K562 treated with DMSO at 1 percent for 12 hours (cell line): ENCODE data around the gene AQP3. TPM values are rescaled to one million over a fixed set of nuclear protein-coding genes. Genes with fewer than 3 reads are reported as not detected.

Experiments used
- total RNA-seq: library from RNA; unstranded; fragments of 300-600 nt; gene quantifications from 2 replicates; pipeline ENCODE4 v1.2.3, GENCODE V29; 2022; ENCODE audit not compliant: insufficient read depth

Gene AQP3
- 18.6 and 20.0 TPM in 2 replicates for total RNA-seq

DNA sequence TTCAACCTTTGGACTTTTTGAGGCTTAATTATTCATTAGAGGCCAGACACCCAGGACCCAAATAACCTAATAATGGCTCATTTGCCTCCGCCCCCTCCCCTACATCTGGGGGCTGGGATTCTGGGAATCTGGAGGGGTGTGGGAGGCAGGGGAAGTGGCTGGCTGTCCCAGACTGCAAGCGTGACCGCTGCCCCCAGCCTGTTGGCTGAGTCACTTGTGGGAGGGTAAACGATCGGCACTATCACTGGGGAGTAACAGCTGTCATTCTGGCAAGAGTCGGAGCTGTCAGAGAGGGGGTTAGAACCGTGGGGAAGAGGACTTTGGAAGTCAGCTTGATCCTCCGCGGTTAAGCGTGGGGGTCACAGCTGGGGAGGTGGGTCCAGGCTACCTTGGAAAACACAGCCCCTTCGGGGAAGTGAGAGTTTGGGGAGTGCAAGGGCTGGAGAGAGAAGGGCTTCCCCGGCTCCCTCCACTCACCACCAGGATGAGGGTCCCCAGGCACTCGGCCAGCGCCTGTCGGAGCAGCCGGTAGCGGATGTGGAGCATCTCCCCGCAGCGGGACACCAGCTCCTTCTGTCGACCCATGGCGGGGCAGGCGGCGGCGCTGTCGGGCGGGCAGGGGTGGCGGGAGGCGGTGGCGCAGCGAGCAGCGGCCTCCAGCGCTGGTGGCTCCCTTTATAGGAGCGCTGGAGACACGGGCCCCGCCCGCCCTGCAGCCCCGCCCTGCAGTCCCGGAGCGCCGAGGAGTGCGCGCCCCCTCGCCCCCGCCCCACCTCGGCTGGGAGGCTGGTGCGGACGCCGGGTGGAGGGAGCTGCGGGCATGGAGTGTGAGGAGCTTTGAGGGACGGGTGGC, at the start of gene AQP3:
Gene AQP3 (minus strand): TSS at position 648 of the 853 bp plus-strand sequence. CDS start 63 bp downstream, at position 585.

DNA sequence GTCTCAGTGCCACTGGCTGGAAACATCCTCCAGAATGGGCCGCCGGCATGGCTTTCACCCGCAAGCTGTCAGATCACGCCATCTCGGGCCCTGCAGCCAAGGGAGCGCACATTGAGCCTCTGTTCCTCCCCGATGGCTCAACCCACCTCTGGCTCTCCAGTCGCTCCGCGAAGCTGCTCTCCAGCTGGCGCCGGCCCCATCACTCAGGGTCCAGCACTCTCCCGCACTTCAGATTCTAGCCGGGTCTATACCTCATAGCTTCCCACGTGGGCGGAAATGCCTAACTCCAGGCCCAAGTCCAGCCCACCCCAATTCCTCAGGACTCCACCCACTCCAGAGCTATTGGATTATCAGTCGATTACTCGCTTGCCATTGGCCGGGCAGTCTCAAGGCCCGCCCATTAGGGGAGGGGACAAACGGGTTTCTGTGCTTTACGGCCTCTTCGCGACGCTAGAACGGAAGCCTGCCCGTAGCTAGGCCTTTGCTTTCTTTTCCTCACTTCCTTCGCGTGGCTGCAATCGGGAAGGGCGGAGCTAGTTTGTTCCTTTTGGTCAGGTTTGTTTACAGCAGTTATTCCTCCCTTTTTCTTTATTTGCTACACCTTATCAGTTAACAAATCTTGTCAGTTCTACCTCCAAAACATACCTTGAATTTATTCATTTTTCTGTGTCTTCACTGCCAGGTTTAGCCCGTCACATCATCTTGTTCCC, 26.4 kb upstream of the AQP3 start, which contains the start of gene NOL6:
Gene NOL6 (minus strand): TSS at position 282 of the 710 bp plus-strand sequence. CDS start 82 bp downstream, at position 200.

DNA sequence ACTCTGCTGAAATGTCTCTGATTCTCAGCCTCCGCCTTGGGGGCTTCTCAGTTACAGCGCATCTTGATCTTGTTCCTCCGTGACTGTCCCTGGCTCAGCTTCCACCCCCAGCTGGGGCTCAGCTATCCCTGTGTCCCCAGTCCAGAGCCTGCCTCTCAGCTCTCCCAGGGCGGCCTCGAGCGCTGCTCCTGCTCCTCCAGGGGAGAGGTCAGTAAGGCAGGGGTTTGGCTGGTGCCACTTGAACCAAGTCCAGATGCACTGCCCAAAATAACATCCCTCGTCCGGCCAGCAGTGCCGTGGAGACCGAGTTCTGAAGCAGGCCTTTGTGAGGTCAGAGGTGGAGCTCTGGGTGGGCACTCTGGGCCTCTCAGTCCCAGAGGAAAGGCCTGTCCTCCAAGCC, 45.0 kb downstream of the AQP3 start, which contains the start of gene AQP7:
Gene AQP7 (minus strand): TSS at position 198 of the 400 bp plus-strand sequence. CDS start 1,306 bp downstream, outside the sequence.

Other genes starting within 250 kb of the AQP3 start
- gene SPINK4, start 207.4 kb downstream of the AQP3 start, total RNA-seq: not detected in 2 replicates
- gene BAG1, start 182.9 kb downstream of the AQP3 start, total RNA-seq: 102 and 105 TPM in 2 replicates
- gene CHMP5, start 182.5 kb downstream of the AQP3 start, total RNA-seq: 55.2 and 62.3 TPM in 2 replicates
- 9.1 and 19.3 TPM in 2 replicates for gene NFX1, start 157.1 kb downstream of the AQP3 start, total RNA-seq
- gene AQP7, start 45.0 kb downstream of the AQP3 start, total RNA-seq: not detected in 2 replicates
- gene NOL6, start 26.3 kb upstream of the AQP3 start, total RNA-seq: 10.1 and 14.7 TPM in 2 replicates
- 1.5 and 2.6 TPM in 2 replicates for gene ANKRD18B, start 76.7 kb upstream of the AQP3 start, total RNA-seq